ENCODE results near the gene LSP1. TPM values are rescaled to one million over a fixed set of nuclear protein-coding genes. Genes with fewer than 3 reads are reported as not detected.

Gene LSP1
- total RNA-seq, 1 donor from 2014 or later: 43.1 TPM

DNA sequence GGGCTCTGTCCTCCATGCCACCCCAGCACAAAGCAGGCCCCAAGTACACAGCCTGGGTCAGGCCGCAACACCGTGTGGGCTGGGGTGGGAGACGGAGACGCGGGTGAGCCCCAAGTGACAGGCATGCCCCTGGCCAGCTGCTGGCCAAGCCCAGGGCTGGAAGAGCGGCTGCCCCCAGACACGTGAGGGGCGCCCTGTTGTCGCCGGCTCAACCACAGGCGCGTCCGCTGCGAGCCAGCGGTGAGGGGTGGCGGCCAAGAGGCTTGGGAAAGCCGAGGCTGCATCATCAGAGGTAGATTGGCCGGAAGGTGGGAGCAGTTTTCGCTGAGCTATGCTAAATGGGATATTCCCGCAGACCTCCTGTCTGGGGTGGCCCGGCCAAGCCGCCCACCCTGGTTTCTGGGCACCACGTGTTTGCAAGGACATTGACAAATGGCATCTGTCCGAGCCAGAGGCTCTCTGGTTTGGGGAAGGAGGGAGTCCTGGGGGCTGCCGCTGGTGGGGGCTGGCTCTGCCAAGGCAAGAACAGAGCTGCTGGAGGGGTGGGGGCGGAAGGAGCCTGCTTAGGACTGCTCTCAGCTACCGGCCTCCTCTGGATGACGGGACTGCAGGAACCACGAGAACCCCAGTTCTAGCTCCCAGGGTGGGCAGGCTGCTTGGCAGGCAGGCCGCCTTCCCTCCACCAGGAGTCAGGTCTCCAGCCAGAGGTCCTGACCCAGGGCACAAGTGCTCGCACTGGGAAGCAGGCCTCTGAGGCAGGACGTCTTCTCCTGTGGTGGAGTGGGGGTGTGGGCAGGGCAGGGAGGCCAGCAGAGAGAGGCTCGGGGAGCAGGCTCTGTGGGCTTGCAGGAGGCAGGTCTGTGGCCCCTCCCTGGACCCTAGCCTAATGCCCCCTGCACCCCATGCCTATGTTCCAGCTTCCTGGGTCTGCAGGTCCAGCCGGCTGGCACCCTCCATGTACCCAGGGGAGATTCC is 38.3 kb downstream of the LSP1 start:
- no peak for DNase-seq (ENCODE audit: low spot score)

DNA sequence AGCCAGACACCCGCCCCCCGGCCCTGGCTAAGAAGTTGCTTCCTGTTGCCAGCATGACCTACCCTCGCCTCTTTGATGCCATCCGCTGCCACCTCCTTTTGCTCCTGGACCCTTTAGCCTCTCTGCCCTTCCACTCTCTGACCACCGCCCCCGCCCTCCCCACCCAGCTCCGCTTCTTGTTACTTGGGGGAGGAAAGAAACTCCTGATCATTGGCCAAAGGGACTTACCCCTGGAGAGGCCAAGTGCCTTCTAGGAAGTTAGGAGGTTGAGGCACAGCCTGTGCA is 38.9 kb downstream of the LSP1 start, which contains the start of gene PRR33:
PRR33 (minus strand) TSS at position 65 of the 285 bp plus-strand sequence. CDS start 1,311 bp downstream, outside the sequence.
- DNase-seq (ENCODE audit: low spot score): no peak

DNA sequence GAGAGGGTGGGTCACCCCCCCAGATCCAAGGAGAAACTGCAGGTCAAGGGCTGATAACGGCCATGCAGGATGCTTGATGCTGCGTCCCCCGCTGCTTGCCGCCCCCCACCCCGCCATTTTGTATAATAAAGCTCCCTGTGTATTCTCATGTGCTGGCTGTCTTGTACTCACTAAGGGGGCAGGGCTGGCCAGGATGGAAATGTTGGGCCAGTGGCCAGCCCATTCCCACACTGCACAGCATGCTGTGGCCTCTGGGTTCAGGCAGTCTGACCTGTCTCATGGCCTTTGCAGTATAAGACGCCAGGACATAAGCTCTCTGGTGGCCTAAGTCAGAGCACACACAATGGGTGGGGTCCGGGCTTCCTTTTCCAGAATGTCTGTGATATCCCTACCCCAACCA is 39.2 kb downstream of the LSP1 start:
- DNase-seq (ENCODE audit: low spot score): no peak

DNA sequence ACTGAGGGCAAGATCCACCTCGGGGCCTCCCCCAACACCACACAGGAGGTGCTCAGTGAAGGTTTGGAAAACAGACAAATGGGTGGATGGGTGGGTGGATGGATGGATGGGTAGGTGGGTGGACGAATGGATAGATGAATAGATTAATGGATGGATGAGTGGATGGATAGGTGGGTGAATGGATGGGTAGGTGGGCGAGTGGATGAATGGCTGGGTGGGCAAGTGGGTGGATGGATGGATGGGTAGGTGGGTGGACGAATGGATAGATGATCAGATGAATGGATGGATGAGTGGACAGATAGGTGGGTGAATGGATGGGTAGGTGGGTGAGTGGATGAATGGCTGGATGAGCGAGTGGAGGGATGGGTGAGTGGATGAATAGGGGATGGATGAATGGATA is 39.7 kb downstream of the LSP1 start:
- DNase-seq (ENCODE audit: low spot score): no peak

DNA sequence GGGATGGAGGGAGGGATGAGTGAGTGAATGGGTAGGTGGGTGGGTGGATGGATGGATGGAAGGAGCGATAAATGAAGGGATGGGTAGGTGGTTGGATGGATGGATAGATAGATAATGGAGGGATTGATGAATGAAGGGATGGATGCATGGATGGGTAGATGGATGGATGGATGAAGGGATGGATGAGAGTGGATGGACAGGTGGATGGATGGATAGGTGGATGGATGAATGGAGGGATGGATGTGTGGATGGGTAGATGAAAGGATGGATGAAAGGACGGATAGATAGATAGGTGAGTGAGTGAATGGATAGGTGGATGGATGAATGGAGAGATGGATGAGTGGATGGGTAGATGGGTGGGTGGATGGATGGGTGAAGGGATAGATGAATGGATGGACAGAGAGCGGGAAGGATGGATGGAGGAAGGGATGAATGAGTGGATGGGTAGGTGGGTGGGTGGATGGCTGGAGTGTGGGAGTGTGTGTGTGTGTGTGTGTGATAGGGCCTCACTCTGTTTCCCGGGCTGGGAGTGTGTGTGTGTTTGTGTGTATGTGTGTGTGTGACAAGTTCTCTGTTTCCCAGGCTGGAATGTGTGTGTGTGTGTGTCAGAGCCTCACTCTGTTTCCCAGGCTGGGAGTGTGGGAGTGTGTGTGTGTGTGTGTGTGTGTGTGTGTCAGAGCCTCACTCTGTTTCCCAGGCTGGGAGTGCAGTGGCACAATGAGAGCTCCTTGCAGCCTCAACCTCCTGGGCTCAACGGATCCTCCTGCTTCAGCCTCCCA is 40.9 kb downstream of the LSP1 start:
- no peak for DNase-seq (ENCODE audit: low spot score)

DNA sequence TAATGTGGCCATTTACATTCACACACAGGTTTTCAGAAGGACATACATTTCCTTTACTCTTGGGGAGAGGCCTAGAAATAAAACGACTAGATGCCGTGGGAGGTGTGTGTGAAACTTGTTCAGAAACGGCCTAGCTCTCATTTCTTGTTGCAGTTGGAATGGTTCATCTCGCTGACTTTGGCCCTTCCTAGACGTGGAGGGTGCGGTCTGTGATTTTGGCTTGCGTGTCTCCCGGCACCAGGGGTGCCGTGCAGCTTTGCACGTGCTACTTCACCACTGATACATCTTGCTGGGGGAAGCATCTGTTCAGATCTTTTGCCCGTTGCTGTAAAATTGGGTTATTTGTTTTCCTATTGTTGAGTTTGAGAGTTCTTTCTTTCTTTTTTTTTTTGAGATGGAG is 41.9 kb downstream of the LSP1 start:
- no peak for DNase-seq (ENCODE audit: low spot score)

DNA sequence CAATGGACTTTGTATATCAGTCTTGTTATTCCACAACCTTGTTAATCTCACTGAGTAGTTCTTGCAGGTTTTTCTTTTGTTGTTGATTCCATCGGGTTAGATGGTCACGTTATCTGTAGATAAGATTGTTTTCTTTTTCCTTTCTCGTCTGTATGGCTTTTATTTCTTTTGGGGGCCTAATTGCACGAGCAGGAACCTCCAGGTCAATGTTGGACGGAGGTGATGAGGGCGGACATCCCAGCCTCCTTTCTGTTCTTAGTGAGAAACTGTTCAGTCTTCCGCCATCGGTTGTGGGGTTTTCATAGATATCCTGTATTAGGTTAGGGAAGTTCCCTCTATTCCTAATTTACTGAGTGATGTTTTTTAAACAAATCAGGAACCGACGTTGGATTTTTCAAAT is 43.6 kb downstream of the LSP1 start:
- DNase-seq (ENCODE audit: low spot score): no peak

DNA sequence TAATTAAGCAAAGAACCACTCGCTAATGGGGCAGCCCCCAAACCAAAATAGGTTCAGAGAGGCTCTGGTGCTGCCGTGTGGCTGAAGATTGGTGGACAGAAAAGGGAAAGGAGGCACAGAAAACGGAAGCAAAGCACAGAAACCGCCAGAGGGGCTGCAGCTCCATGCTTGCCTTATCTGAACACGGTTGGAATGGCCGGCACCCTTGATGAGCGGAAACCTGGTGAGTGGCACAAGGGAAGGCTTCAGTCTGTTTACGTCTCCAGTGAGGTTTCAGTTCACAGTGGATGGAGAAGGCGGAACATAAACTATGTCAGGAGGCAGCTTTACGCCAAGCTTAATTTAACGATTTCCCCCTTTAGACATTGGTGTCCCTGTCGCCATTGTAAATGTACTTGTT is 44.0 kb downstream of the LSP1 start:
- DNase-seq (ENCODE audit: low spot score): no peak

DNA sequence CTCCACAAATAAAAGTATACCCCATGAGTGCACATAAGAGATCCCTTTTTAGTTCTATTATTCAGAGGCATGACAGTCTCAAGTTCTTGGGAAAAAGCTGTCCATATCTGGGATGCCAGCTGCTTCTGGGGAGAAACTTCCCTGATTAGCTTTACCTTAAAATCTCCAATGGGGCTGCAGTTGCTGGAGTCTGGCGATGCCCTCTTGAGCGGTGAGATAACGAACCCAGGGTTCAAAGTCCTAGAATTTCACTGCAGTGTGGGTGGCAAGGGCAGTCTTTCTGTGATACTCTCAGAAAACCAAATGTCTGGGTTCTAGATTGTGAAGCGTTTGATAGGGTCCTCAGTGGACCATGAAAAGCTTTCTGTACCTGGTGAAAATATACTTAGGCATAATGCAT is 46.2 kb downstream of the LSP1 start:
- DNase-seq (ENCODE audit: low spot score): no peak

DNA sequence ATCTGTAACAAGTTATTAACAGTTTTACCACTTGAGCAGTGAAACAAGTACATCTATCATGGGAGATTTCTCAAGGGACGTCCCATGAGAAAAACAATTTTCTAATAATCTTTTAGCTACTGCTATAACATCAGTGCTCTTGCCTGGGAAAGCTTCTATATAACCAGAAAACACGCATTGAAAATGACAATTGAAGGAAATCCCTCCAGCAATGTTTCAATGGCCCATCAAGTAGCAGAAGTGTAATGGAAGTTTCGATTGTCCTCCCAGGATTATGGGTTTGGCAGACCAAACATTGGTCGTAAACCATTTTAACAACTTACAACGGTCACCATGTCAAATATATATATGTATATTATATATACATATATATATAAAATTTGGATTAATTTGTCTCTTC is 46.8 kb downstream of the LSP1 start:
- DNase-seq (ENCODE audit: low spot score): no peak

DNA sequence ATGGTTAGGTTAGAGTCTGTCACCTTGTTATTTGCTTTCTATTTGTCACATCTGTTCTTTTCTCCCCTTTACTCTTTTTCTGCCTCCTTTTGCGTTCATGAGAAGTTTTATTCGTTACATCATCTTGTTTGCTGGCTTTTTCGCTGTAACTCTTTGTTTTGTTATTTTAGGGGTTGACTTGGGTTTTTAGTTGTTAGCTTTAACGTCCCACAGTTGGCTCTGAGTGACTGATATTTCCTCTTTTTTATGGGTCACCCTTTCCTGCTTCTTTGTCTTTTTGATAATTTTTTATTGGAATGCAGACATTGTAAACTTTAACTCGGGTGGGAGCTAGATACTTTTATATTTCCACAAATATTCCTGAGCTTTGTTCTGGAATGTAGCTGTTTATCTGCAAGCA is 53.3 kb downstream of the LSP1 start:
- DNase-seq (ENCODE audit: low spot score): no peak

DNA sequence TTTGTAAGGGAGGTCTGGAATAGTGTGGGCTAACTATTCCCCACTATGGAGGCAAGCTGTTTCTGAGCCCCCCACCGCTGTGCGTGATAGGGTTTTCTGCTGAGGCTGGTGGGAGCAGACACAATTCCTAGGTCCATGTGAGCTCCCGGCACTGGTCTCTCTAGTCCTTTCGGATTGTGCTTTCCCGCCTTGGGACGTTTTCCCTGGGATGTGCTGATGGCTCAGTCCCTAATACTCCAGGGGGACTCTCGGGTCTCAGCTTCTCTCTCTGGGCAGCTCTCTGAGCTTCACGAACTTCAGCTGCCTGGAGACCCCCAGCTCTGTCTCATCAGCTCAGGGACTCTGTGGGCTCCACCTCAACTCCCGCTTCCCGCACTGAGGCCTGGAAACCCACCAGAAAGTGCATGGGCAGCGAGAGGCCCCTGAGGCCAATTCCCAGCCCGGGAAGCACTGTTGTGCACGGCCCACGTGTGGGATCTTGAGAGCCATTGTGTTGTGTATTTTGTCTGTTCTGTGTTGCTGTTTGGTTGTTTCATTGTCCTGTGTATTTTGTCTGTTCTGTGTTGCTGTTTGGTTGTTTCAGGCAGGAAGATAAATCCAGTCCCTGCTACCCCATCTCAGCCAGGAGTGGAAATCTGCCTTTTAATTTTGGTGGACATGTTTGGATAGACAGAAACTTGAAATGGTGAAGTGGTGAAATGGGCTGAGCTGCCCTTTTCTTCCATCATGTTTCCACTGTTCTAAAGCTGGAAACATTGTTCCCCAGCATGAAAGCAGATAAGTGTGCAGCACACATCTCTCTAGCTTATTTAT is 53.9 kb downstream of the LSP1 start:
- no peak for DNase-seq (ENCODE audit: low spot score)

DNA sequence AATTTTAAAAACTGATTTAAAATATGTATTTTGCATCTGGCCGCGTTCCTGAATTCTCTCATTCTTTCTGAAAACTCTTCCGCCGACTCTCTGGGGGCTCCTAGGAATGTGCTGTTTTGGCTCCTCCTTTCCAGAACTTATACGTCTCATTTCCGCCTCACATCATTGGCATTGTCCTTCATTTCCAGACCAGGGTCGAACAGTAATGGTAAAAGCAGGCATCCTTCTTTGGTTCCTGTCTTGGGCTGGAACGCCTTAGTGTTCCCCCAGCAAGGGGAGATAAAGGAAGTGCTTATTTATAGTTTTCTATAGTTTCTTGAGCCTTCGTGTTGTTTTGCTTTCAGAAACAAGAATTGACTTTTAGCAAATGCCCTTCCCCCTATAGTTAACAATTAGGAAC is 55.7 kb downstream of the LSP1 start:
- DNase-seq (ENCODE audit: low spot score): no peak

DNA sequence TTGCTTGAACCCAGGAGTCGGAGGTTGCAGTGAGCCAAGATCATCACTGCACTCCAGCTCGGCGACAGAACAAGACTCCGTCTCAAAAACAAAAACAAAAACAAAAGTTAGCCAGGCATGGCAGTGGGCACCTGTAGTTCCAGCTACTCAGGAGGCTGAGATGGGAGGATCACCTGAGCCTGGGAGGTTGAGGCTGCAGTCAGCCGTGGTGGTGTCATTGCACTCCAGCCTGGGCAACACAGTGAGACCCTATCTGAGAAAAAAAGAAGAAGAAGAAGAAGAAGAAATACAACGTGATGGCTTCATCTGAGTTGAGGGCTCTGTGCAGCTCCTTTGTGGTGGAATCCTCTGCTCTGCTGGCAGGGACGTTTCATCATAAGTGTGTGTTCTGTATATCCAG is 56.6 kb downstream of the LSP1 start:
- DNase-seq (ENCODE audit: low spot score): no peak

DNA sequence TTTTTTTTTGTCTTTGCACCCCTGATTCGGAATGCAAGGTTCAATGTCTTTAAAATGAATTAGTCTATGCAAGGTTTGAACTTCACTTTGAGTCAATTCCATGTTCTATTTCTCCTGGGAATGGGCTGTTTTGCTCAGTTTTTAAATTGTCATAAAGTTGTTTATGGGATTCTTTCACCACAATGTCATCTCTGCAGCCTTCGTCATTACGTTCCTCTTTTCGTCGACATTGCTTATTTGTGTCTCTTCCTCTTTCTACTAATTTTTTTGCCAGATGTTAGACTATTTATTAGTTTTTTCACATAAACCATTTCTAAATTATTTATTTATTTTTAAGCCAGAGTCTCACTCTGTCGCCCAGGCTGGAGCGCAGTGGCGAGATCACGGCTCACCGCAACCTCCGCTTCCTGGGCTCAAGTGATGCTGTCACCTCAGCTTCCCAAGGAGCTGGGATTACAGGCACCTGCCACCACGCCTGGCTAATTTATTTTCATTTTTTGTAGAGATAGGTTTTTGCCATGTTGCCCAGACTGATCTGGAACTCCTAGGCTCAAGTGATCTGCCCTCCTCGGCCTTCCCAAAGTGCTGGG is 59.5 kb downstream of the LSP1 start:
- DNase-seq (ENCODE audit: low spot score): no peak

DNA sequence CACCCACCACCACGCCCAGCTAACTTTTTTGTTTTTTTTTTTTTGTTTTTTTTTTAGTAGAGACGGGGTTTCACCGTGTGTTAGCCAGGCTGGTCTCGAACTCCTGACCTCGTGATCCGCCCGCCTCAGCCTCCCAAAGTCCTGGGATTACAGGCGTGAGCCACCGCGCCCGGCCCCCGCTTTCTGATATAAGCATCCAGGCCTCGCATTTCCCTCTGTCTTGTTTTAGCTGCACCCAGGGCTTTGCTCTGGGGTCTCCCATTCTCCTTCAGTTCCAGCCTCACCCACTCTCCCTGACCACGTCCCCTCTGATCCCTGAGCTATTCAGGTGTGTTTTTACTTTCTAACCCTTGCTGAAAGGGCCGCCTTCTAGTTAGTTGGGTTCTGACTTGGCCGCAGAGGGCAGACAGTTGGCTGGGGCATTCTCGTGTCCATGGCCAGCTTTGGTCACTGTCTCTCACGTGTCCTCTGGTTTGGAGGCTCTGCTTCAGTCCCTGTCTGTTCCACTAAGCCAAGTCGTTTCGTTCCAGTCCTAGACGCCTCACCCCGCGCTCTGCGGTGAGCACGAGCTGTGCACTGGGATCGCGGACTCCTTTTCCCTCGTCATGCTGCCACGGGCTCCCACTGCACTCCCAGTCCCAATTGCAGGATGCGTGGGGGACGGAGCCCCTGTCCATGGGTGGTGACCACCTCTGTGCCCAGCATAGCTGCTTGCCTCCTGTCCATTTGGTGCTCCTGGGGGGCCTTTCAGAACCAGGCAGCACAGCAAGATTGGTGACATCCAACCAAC is 60.6 kb downstream of the LSP1 start:
- DNase-seq (ENCODE audit: low spot score): no peak

DNA sequence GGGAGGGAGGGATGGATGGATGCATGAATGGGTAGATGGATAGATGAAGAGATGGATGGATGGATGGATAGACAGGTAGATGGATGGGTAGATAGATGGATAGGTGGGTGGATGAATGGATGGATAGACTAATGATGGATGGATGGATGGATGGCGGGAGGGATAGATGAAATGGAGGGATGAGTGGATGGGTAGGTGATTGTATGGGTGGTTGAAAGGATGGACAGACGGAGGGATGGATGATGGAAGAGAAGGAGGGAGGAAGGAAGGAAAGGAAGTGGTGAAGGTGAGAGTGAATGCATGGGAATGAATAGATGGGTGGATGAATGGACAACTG is 62.9 kb downstream of the LSP1 start:
- no peak for DNase-seq (ENCODE audit: low spot score)

DNA sequence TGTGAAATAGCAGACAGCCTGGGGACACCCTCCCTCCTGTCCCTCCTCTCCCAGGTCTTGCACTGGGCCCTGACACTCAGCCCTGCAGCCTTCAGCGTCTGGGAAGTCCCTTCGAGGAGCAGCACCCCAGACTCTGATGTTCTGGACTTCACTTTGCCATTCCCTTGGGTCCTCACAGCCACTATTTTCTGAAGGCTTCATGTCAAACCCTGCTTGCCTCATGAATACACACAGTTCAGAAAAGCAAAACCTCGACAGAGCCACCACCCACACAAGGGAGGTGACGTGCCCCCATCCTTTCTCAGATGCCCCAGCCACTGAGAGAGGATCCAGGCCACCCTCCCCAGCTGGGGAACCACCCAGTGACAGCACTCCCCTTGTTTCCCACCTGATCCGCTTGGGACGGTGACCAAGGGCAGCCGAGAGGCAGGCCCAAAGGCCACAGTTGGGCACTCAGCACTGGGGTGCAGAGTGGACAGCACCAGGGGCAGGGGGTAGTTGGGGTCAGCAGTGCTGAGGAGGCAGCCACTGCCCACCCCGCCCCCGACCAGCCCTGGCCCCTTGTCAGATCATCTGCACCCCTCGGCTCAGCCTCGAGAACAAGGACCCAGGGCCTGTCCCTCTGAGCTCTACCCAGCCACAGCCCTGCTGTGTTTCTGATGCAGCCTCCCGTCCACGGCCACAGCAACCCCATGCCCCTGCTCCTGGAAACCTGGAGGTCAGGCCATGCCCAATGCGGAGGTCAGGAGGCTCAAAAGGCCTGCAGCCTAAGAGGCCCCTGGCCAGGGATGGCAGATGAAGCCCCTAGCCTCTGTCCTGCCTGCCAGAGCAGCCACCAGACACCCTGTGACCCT is 63.5 kb downstream of the LSP1 start:
- DNase-seq (ENCODE audit: low spot score): no peak

DNA sequence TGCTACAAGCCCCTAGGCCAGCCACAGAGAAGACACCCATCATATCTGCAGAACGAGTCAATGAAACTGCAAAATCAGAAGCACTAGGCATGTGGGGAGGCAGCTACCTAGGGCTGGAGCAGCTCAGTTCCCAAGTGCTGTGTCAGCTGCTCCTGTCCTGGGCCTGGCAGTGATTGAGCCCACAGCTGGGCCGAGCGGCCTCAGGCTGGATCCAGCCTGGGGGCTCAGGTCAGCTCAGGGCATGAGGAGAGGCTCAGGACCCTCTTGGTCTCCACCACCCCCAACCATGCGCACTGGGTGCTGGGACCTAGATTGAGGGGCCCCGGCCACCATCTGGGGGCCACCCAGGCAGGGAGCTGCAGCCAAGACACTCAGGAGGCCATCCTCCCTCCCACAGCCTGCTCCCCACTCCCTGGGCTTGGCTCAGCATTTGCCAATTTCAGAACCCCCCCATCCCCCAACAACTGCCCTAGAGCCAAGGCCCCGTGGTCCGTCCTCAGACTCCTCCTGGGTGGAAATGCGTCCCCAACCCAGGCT is 64.2 kb downstream of the LSP1 start:
- DNase-seq (ENCODE audit: low spot score): no peak

Data from mucosa of gallbladder (tissue), 1 donor.